K562 (cell line): ENCODE measurements around the gene CCDC9B. TPM values are rescaled to one million over a fixed set of nuclear protein-coding genes. Genes with fewer than 3 reads are reported as not detected.
A peak's percentile ranks its signal among the peaks of the same experiment; 100 is the strongest.

Experiments
- ATAC-seq: fragments of 200-7000 bp; cut with Tn5 transposase; 3 replicates; pipeline ENCODE4 v1.9.1; 2020; ENCODE audit warnings: moderate library complexity
- BruUV-seq: library from RNA; stranded (reverse); fragments of 400-500 nt; replicated peaks from 2 replicates; lab custom pipeline; 2021; lab: Mats Ljungman, UMichigan
- CTCF ChIA-PET: fragments of 300-600 bp; formaldehyde crosslinking; extraction: SDS; loops from one replicate; lab custom pipeline; 2021; ENCODE audit warnings: low intra/inter-chr PET ratio; lab: Yijun Ruan, JAX
- POLR2A ChIA-PET: fragments of 300-600, 350-650 bp; sonication (Branson Sonifier 250); formaldehyde crosslinking; extraction: SDS; loops from one replicate; lab custom pipeline; 2021; ENCODE audit warnings: antibody characterized with exemption, inconsistent platforms; lab: Yijun Ruan, JAX
- DNase-seq, 4 experiments: peaks; one replicate each; pipeline versions ENCODE4 v3.0.0 to v3.0.0-alpha.2; 2011 to 2018; ENCODE audit warnings: low spot score in 3 of 4, mixed read lengths in 3 of 4; ENCODE audit errors: extremely low read depth in 1 of 4
- FAIRE-seq: peaks from 2 replicates; lab custom pipeline; 2011; peaks lifted over from hg19 to GRCh38; lab: Jason Lieb, UNC
- H2AFZ ChIP-seq: 2 replicates; pipeline ENCODE4 v1.6.0; 2011; ENCODE audit warnings: low read depth, low read length, control low read depth, inconsistent platforms
- H3K27ac ChIP-seq: fragments of 200-600 bp; 3 replicates; pipeline ENCODE4 v1.8.0; 2011; ENCODE audit warnings: low read depth, mild to moderate bottlenecking, control low read depth, inconsistent platforms, low read length, moderate library complexity, mixed read lengths; ENCODE audit errors: extremely low read depth
- H3K27me3 ChIP-seq, 2 experiments: fragments of 300-600 bp in 1 of 2; 2 replicates in 1 of 2; 3 replicates in 1 of 2; pipeline versions ENCODE4 v1.6.0 to v1.8.0; 2011; ENCODE audit warnings: inconsistent platforms in 2 of 2, low read length in 2 of 2, mild to moderate bottlenecking in 1 of 2, mixed read lengths in 1 of 2, moderate library complexity in 1 of 2; ENCODE audit not compliant: control insufficient read depth in 2 of 2, insufficient read depth in 2 of 2
- H3K36me3 ChIP-seq: fragments of 300-600 bp; 3 replicates; pipeline ENCODE4 v1.8.0; 2011; ENCODE audit warnings: mild to moderate bottlenecking, low read length, inconsistent platforms; ENCODE audit not compliant: control insufficient read depth, insufficient read depth
- H3K4me1 ChIP-seq, 2 experiments: fragments of 200-600 bp in 1 of 2; replicated peaks in 1 of 2; 2 replicates in 1 of 2; 3 replicates in 1 of 2; pipeline versions ENCODE4 v1.5.1 to v1.8.0; 2011; ENCODE audit warnings: inconsistent platforms in 2 of 2, low read length in 2 of 2, mild to moderate bottlenecking in 1 of 2, mixed read lengths in 1 of 2, moderate library complexity in 1 of 2; ENCODE audit not compliant: control insufficient read depth in 2 of 2, insufficient read depth in 2 of 2
- H3K4me2 ChIP-seq: 2 replicates; pipeline ENCODE4 v1.6.1; 2011; ENCODE audit warnings: low read length, control low read depth, inconsistent platforms, mixed read lengths; ENCODE audit not compliant: insufficient read depth
- H3K4me3 ChIP-seq: fragments of 200-600 bp; sonication (generic), shearing (Covaris generic); 2 replicates; pipeline ENCODE4 v1.5.1; 2016; ENCODE audit warnings: control low read depth, inconsistent platforms
- H3K79me2 ChIP-seq: fragments of 200-600 bp; 3 replicates; pipeline ENCODE4 v1.8.0; 2011; ENCODE audit warnings: low read length, inconsistent platforms; ENCODE audit not compliant: control insufficient read depth, insufficient read depth
- H3K9ac ChIP-seq, 2 experiments: 2 replicates each; pipeline versions ENCODE4 v1.6.0 to v1.6.1; 2011; ENCODE audit warnings: low read depth in 2 of 2, low read length in 2 of 2, control low read depth in 1 of 2, inconsistent platforms in 1 of 2, mild to moderate bottlenecking in 1 of 2, mixed read lengths in 1 of 2; ENCODE audit not compliant: insufficient read depth in 1 of 2
- H3K9me1 ChIP-seq: one replicate; pipeline ENCODE4 v1.6.0; 2011; ENCODE audit warnings: inconsistent platforms, mild to moderate bottlenecking, low read length, moderate library complexity; ENCODE audit not compliant: control insufficient read depth, insufficient read depth
- H3K9me3 ChIP-seq: replicated peaks from 2 replicates; pipeline ENCODE4 v1.5.1; 2011; ENCODE audit warnings: low read depth, low read length, inconsistent platforms; ENCODE audit not compliant: control insufficient read depth, insufficient read depth
- H4K20me1 ChIP-seq: replicated peaks from 2 replicates; pipeline ENCODE4 v1.6.1; 2011; ENCODE audit warnings: low read length, inconsistent platforms, mixed read lengths; ENCODE audit not compliant: control insufficient read depth, insufficient read depth
- CREB1 ChIP-seq, 2 experiments: sonication (generic) in 1 of 2; formaldehyde crosslinking in 1 of 2; IDR thresholded peaks; 2 replicates each; pipeline versions ENCODE4 v1.6.1 to v1.8.0; 2012 to 2022; ENCODE audit warnings: inconsistent platforms in 1 of 2, mild to moderate bottlenecking in 1 of 2, missing genetic modification reagents in 1 of 2, moderate library complexity in 1 of 2
- ELF4 ChIP-seq: fragments of 450-650 bp; formaldehyde crosslinking; IDR thresholded peaks from 2 replicates; pipeline ENCODE4 v1.4.0; 2022; ENCODE audit warnings: missing genetic modification characterization
- NCOR1 ChIP-seq: fragments of 450-650 bp; IDR thresholded peaks from 2 replicates; pipeline ENCODE4 v1.6.1; 2016; ENCODE audit warnings: mild to moderate bottlenecking, moderate library complexity
- NR2C1 ChIP-seq, 2 experiments: fragments of 450-650 bp; IDR thresholded peaks; 2 replicates each; pipeline ENCODE4 v1.6.1; 2017; ENCODE audit warnings: mild to moderate bottlenecking in 2 of 2, antibody characterized with exemption in 1 of 2, inconsistent platforms in 1 of 2, missing compliant biosample characterization in 1 of 2, missing genetic modification characterization in 1 of 2
- NR2C2 ChIP-seq, 2 experiments: fragments of 200-800 bp in 1 of 2; sonication (Bioruptor generic) in 1 of 2; sonication (generic) in 1 of 2; formaldehyde crosslinking in 1 of 2; IDR thresholded peaks; 2 replicates each; pipeline versions ENCODE4 v1.6.1 to v1.8.0; 2016 to 2022; ENCODE audit warnings: mild to moderate bottlenecking in 1 of 2, missing compliant biosample characterization in 1 of 2, missing genetic modification characterization in 1 of 2, missing genetic modification reagents in 1 of 2
- RAD51 ChIP-seq: fragments of 450-650 bp; IDR thresholded peaks from 2 replicates; pipeline ENCODE4 v1.7.1; 2016; ENCODE audit warnings: low read depth, mild to moderate bottlenecking, borderline replicate concordance
- SRSF1 ChIP-seq: fragments of 200-400 bp; formaldehyde crosslinking; IDR thresholded peaks from 2 replicates; pipeline ENCODE4 v1.6.1; 2017; ENCODE audit warnings: mild to moderate bottlenecking, low read depth, low read length, moderate library complexity
- ZBTB17 ChIP-seq: fragments of 450-650 bp; formaldehyde crosslinking; IDR thresholded peaks from 2 replicates; pipeline ENCODE4 v1.4.0; 2020; ENCODE audit warnings: mild to moderate bottlenecking
- ZNF184 ChIP-seq: sonication (generic); formaldehyde crosslinking; IDR thresholded peaks from 2 replicates; pipeline ENCODE4 v1.5.0; 2020; ENCODE audit warnings: missing genetic modification reagents
- ZNF584 ChIP-seq: fragments of 200-800 bp; sonication (Bioruptor generic); IDR thresholded peaks from 2 replicates; pipeline ENCODE4 v1.6.1; 2016; ENCODE audit warnings: low read depth, mild to moderate bottlenecking, missing genetic modification characterization, missing compliant biosample characterization
- WGBS: fragments of 100-300 bp; shearing (Covaris generic); methylation state at CpG from one replicate; pipeline ENCODE4 v1.1.6; 2016; ENCODE audit warnings: low coverage, mixed read lengths; ENCODE audit not compliant: insufficient coverage; ENCODE audit errors: missing lambda C conversion rate; 5-methylcytosine and 5-hydroxymethylcytosine counted together
- in situ Hi-C: fragments of 300-500 bp; cut with MboI; formaldehyde crosslinking; loops from 4 replicates; pipeline ENCODE4 v1.15.0; 2018; ENCODE audit warnings: inconsistent platforms, mixed read lengths
- intact Hi-C: fragments of 100-400 bp; cut with micrococcal nuclease; formaldehyde crosslinking; loops from 2 replicates; pipeline ENCODE4 v1.14.2; 2022
- polyA plus RNA-seq, 8 experiments: library from polyadenylated mRNA; depleted of rRNA in 4 of 8; stranded (reverse) in 5 of 8; unstranded in 3 of 8; fragments of >200 nt; fragmentation: Nextera tagmentation in 2 of 8; fragmentation: Illumina TruSeq in 1 of 8; extraction: Ambion mirVana in 2 of 8; extraction: Trizol in 1 of 8; gene quantifications; 2 replicates each; pipeline versions ENCODE4 v1.2.1 to v1.2.3, GENCODE V29; 2011 to 2014; ENCODE audit warnings: inconsistent platforms in 1 of 8, missing spikeins in 1 of 8
- total RNA-seq, 7 experiments: library from RNA; depleted of rRNA in 6 of 7; stranded (reverse); fragments of >200 nt in 6 of 7; fragmentation: Illumina TruSeq in 2 of 7; extraction: Trizol in 2 of 7; gene quantifications; 2 replicates each; pipeline versions ENCODE4 v1.2.1 to v1.2.3, GENCODE V29; 2011 to 2021; ENCODE audit warnings: low replicate concordance in 1 of 7
- TF ChIP-seq, protein P1 (sequence below): fragments of 250-450 bp; sonication (Bioruptor Pico); IDR thresholded peaks from 2 replicates; pipeline ENCODE4 v1.4.0; 2020; ENCODE audit warnings: mild to moderate bottlenecking

CCDC9B gene
- total and polyA plus RNA-seq, 9 of the 15 experiments (the other 6 are each of a cell fraction or from before 2014, with no cell fraction given): 0.01 to 0.47 (median 0.15) TPM; not detected in 1

DNA sequence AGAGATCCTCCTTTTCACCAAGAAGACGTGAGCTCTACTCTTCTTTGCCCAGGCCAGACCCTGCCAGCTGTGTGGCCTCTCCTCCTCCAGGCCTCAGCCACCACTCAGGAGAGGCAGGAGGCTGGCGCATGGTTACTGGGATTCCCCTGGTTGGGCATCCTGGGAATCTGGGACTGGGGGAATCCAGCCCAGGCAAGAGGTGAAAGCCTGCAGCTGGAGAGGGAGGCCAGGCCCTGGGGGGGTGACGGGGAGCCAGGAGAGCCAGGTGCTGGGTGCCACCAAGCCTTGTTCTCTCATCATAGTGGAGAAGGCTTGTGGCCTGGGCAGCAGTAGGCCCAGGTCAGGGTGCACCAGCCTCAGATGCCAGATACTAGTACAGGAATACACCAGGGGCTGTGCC, 6.2 kb downstream of the CCDC9B start:
- ChIA-PET CTCF (no interaction called here), POLR2A (interaction anchor here (1.1 kb wide), 1 partner anchor 108 kb away, joined by 4 read pairs; no protein-coding TSS in a partner anchor)
- H3K27me3 ChIP-seq: no peaks in the 10 kb centered on the region
- H3K4me1 ChIP-seq: peaks cover 44 to 66% of the 10 kb centered on the region in 2 experiments
- intact Hi-C loops: no loop called here
- BruUV-seq: no TSS peak
- no peak overlapping the region for H3K4me3 ChIP-seq
- peaks cover 6% of the 10 kb centered on the region; the same call in 1 of the 2 replicates for H4K20me1 ChIP-seq
- H3K36me3 ChIP-seq: no peaks in the 10 kb centered on the region; the same call in 2 of the 3 replicates
- H3K4me2 ChIP-seq: peak overlapping the region; percentile 36; the same call in 1 of the 2 replicates
- H2AFZ ChIP-seq: peak overlapping the region; percentile 69
- H3K9ac ChIP-seq: peak overlapping the region in 1 of 2 experiments; percentile 81; a peak in 2 of 4 replicates
- TF ChIP-seq SRSF1: no peak
- peak; percentile 0; the same call in 1 of the 2 replicates for TF ChIP-seq ELF4 (CRISPR knock-in tag)
- TF ChIP-seq, protein P1, sequence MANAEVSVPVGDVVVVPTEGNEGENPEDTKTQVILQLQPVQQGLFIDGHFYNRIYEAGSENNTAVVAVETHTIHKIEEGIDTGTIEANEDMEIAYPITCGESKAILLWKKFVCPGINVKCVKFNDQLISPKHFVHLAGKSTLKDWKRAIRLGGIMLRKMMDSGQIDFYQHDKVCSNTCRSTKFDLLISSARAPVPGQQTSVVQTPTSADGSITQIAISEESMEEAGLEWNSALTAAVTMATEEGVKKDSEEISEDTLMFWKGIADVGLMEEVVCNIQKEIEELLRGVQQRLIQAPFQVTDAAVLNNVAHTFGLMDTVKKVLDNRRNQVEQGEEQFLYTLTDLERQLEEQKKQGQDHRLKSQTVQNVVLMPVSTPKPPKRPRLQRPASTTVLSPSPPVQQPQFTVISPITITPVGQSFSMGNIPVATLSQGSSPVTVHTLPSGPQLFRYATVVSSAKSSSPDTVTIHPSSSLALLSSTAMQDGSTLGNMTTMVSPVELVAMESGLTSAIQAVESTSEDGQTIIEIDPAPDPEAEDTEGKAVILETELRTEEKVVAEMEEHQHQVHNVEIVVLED (CRISPR knock-in tag): 0 out of 2 replicates have a peak, but pooled peaks have one; percentile 11
- no peak for TF ChIP-seq NR2C2 (CRISPR knock-in tag; IDR thresholded peaks at IDR 0.05)
- peak; percentile 44; the same call in 1 of the 2 replicates for TF ChIP-seq NR2C2 (tag; IDR thresholded peaks at IDR 0.05)
- TF ChIP-seq ZBTB17 (CRISPR knock-in tag): 0 out of 2 replicates have a peak, but pooled peaks have one; percentile 7
- TF ChIP-seq ZNF584: no peak
- no peak for TF ChIP-seq ZNF184 (CRISPR knock-in tag)
- no peak for TF ChIP-seq RAD51
- no peak for TF ChIP-seq NCOR1
- TF ChIP-seq CREB1 (IDR thresholded peaks at IDR 0.05): no peak
- TF ChIP-seq CREB1 (CRISPR knock-in tag; IDR thresholded peaks at IDR 0.05): 0 out of 2 replicates have a peak, but pooled peaks have one; percentile 24
- TF ChIP-seq NR2C1 (IDR thresholded peaks at IDR 0.05): peak; percentile 3; the same call in 1 of the 2 replicates
- TF ChIP-seq NR2C1 (tag; IDR thresholded peaks at IDR 0.05): no peak
- H3K27ac ChIP-seq: peak overlapping the region; percentile 61; the same call in 2 of the 3 replicates
- no peak for FAIRE-seq
- in situ Hi-C loops: no loop called here
- no peak for DNase-seq
- H3K9me1 ChIP-seq: no peaks in the 10 kb centered on the region
- no peak for ATAC-seq
- H3K9me3 ChIP-seq: no peaks in the 10 kb centered on the region
- H3K79me2 ChIP-seq: no peaks in the 10 kb centered on the region
- 100% methylated on average over 2 of the region's 3 CpGs for WGBS
